HUES64 (cell line): ENCODE measurements around the gene XPR1.
"Not testable (repeated sequence)": the region's sequence is repeated elsewhere in the genome, so short reads cannot be mapped to it uniquely, and the experiment has no call there.

Experiments used
- H3K27ac ChIP-seq: 2 replicates; pipeline ENCODE4 v1.7.0; 2013; ENCODE audit warnings: low read depth, low read length, inconsistent platforms
- H3K27me3 ChIP-seq: 2 replicates; pipeline ENCODE4 v1.6.1; 2013; ENCODE audit warnings: mild to moderate bottlenecking, low read length; ENCODE audit not compliant: insufficient read depth
- H3K36me3 ChIP-seq: 2 replicates; pipeline ENCODE4 v1.6.1; 2013; ENCODE audit warnings: mild to moderate bottlenecking, low read length; ENCODE audit not compliant: insufficient read depth
- H3K4me1 ChIP-seq: 2 replicates; pipeline ENCODE4 v1.6.1; 2013; ENCODE audit warnings: mild to moderate bottlenecking, low read length, moderate library complexity; ENCODE audit not compliant: insufficient read depth
- H3K4me3 ChIP-seq: 2 replicates; pipeline ENCODE4 v1.5.1; 2013; ENCODE audit warnings: mild to moderate bottlenecking, low read length, moderate library complexity
- H3K9ac ChIP-seq: 2 replicates; pipeline ENCODE4 v1.6.1; 2013; ENCODE audit warnings: mild to moderate bottlenecking, low read depth, low read length
- H3K9me3 ChIP-seq: 2 replicates; pipeline ENCODE4 v1.6.1; 2013; ENCODE audit warnings: low read depth, low read length; ENCODE audit not compliant: insufficient read depth
- WGBS: fragments of 150-250, 120-280 bp; methylation state at CpG from one replicate; pipeline ENCODE4 v1.1.7; 2013; ENCODE audit warnings: missing lambda C conversion rate; 5-methylcytosine and 5-hydroxymethylcytosine counted together

XPR1 gene

DNA sequence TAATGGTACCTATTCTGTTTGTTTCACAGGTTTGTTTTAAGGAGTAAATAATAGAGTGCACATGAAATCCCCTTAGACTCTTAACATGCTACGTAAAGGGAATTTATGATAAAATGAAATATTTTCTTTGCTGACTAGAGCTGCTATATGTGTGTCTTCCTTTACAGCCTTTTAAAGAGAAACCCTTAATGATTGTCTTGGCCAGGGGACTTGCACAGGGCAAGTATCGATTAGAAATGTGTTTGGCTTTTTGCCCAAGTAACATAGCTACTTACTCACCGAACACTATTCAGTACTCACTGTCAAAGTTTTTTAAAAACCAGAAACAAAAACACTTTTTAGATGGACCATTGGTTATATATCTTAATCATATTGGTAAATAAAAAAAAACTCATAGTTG, 209.6 kb downstream of the XPR1 start:
- Histone ChIP-seq H3K4me1 (peaks cover 35% of the 10 kb centered on the region), H3K27me3 (no peaks in the 10 kb centered on the region), H3K27ac (no peak overlapping the region), H3K9ac (no peak overlapping the region), H3K36me3 (no peaks in the 10 kb centered on the region), H3K4me3 (no peak overlapping the region), H3K9me3 (no peaks in the 10 kb centered on the region)
- WGBS: 97% methylated on average over 3 of the region's 3 CpGs

DNA sequence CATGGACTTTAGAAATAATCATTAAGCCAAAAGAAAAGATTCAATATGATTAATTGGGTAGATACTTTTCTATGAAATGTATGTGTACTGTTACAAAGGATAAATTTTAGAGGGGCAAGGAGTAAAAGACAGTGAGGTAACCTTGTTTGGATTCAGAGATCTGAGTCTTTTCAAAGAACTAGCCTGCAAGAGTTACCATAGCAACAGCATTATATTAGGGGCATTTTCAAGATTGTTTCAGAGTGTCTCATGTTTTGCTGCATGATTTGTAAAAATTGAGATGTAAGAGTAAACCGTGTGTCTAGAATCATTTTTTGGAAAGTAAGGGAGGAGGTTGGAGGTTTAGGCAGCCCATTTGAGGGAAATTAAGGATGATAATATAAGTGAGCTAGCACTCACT, 210.2 kb downstream of the XPR1 start:
- no peak overlapping the region for H3K27ac ChIP-seq
- no peak overlapping the region for H3K9ac ChIP-seq

DNA sequence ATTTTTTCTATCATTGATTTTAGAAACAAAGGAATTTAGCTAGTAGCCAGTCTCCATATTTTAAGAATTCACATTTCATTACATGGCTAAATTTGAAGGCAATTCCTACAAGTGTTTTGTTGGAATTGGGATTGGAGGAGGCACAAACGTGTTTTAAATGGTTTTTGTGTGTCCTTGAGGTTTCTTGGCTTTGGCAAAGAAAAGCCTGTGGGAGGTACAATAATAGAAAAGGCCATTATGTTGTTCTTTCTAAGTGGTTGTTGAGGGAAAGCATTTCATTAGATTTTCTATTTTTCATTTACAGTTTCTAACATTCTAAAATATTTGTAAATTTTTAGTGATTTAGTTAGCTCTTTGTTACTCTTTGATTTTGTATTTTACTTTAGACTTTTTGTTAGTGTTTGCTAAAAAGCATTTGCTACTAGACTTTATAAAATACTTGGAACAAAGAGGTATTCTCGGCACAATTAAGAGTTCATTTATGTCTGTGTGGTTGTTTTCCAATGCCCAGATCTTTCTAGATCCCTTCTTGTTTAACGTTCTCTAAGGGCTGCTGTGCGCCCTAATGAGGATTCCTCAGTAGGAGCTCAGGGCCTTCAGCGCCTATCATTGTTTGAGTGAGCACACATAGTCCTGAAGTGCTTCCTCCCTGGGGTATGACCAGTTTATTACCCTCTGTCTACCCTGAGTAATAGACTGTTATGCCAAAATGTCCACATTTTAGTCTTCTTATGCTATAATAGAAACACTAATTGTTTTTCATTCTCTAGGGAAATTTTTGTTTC, 210.9 kb downstream of the XPR1 start:
- WGBS: 65% methylated on average over 5 of the region's 5 CpGs
- H3K27me3 ChIP-seq: no peaks in the 10 kb centered on the region
- H3K4me1 ChIP-seq: peaks cover 22% of the 10 kb centered on the region
- no peak overlapping the region for H3K9ac ChIP-seq
- no peaks in the 10 kb centered on the region for H3K9me3 ChIP-seq
- H3K4me3 ChIP-seq: no peak overlapping the region
- no peaks in the 10 kb centered on the region for H3K36me3 ChIP-seq
- H3K27ac ChIP-seq: no peak overlapping the region

More for the DNA sequence above, 210.2 kb downstream of the XPR1 start:
- Histone ChIP-seq H3K4me1 (peaks cover 29% of the 10 kb centered on the region), H3K27me3 (no peaks in the 10 kb centered on the region), H3K9me3 (no peaks in the 10 kb centered on the region), H3K36me3 (no peaks in the 10 kb centered on the region), H3K4me3 (no peak overlapping the region)
- WGBS: 69% methylated on average over 1 of the region's 1 CpG

DNA sequence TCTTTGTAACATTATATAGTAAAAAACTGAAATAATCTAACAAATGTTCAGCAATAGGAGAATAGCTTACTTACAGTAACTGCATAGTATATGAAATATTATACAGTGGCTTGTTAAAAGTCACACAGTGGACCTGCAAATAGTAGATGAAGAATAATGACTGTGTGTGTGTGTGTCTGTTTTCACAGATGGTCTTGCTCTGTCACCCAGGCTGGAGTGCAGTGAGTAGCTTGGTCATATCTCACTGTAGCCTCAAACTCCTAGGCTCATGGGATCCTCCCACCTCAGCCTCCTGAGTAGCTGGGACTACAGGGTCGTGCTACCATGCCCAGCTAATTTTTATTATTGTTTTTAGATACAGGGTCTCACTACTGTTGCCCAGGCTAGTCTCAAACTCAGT, 213.5 kb downstream of the XPR1 start:
- Histone ChIP-seq H3K27me3 (no peaks in the 10 kb centered on the region), H3K27ac (no peak overlapping the region), H3K4me3 (no peak overlapping the region), H3K9ac (no peak overlapping the region), H3K36me3 (no peaks in the 10 kb centered on the region), H3K9me3 (no peaks in the 10 kb centered on the region), H3K4me1 (peaks cover 17% of the 10 kb centered on the region)
- 89% methylated on average over 1 of the region's 1 CpG for WGBS

DNA sequence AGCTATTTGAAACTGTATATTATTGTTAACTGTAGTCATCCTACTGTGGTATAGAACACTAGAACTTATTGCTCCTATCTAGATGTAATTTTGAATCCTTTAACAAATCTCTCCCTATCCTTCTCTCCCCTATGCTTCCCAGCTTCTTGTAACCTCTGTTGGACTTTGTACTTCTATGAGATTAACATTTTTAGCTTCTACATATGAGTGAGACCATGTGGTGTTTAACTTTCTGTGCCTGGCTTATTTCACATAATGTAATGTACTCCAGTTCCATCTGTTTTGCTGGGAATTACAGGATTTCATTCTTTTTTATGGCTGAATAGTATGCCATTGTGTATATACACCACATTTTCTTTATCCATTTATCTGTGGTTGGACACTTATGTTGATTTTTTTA, 216.4 kb downstream of the XPR1 start:
- H3K4me1 ChIP-seq: no peaks in the 10 kb centered on the region; the same call in 1 of the 2 replicates
- H3K36me3 ChIP-seq: no peaks in the 10 kb centered on the region
- no peak overlapping the region for H3K4me3 ChIP-seq
- no peak overlapping the region for H3K27ac ChIP-seq
- no peak overlapping the region for H3K9ac ChIP-seq
- no peaks in the 10 kb centered on the region for H3K9me3 ChIP-seq
- no peaks in the 10 kb centered on the region for H3K27me3 ChIP-seq

DNA sequence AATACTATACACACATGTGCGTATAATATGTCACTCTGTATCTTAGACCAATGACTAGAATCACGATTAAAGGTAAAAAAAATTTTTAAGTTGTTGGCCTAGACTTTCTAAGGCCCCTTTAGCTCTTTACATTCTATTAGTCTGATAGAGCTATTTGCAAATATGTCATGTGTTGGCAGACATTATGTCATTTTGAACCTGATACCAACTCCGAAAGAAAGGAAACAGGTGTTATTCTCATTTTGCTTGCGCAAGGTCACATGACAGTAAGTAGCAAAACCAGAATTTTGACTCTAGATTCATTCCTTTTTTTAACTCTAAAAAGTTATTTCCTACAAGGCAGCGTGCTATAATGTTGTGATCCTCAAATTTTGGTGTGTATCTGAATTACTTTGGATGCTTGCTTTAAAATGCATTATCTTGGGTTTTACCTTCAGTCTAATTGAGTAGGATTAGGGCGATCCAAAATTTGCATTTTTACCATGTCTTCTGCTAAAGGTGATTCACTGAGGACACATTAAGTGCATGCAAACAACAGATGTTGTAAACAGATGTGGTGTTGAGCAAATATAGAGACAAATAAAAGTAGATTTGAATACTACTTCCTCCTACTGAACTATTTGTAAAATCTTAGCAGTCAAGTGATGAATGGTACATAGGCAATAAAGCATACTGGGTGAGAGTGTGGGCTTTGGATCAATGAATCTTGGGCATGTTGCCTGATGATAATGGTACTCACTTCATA, 217.4 kb downstream of the XPR1 start:
- H3K9ac ChIP-seq: no peak overlapping the region
- no peak overlapping the region for H3K27ac ChIP-seq
- no peaks in the 10 kb centered on the region for H3K27me3 ChIP-seq
- WGBS: 95% methylated on average over 6 of the region's 6 CpGs
- peaks cover 7% of the 10 kb centered on the region for H3K4me1 ChIP-seq
- no peaks in the 10 kb centered on the region for H3K36me3 ChIP-seq
- H3K4me3 ChIP-seq: no peak overlapping the region
- H3K9me3 ChIP-seq: no peaks in the 10 kb centered on the region

DNA sequence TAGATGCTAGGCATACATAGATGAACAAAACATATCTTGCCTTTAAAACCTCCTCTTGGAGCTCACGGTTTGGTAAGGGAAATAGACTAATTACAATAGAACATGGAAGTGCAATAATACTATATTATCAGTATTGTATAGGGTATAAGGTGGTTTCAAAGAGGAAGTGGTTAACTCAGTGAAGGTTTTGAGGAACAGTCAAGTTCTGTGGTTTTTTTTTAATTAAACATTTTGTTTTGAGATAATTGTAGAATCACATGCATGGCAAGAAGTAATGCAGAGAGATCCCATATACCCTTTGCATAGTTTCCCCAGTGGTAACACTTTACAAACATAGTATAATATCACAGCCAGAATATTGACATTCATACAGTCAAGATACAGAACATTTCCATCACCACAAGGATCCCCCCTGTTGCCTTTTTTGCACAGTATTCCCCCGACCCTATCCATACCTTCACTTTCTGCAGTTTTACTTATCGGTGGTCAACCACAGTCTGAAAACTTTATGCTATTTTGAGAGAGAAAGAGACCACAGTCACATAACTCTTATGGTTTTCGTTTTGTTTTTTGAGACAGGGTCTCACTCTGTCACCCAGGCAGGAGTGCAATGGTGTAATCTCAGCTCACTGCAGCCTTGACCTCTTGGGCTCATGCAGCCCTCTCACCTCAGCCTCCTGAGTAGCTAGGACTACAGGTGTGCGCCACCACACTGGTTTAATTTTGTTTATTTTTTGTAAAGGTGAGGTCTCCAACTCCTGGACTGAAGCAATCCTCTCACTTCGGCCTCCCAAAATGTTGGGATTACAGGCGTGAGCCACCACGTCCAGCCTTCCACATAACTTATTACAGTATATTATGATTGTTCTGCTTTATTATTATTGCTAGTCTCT, 220.4 kb downstream of the XPR1 start:
- Histone ChIP-seq H3K9ac (no peak overlapping the region), H3K36me3 (no peaks in the 10 kb centered on the region), H3K4me3 (no peak overlapping the region), H3K9me3 (no peaks in the 10 kb centered on the region), H3K4me1 (peaks cover 24% of the 10 kb centered on the region), H3K27me3 (no peaks in the 10 kb centered on the region), H3K27ac (no peak overlapping the region)
- 96% methylated on average over 6 of the region's 8 CpGs for WGBS

DNA sequence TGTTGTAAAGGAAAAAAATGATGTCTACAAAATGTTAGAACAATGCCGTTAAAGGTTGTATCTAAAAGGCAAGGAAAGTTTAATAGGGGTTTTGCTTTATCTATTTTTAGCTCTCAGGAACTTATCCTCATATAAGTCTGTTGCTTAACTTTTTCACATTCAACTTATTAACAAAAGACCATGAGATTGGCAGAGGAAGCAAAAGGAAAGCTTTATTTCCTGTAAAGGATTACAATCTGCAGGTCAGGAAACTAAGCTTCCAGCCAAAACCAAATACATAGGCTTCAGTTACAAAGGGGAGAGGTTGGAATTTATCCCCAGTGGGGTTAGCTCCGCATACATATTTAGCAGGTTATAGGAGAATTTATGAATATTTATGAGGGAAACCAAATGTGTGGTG, 222.2 kb downstream of the XPR1 start:
- H3K27me3 ChIP-seq: no peaks in the 10 kb centered on the region
- H3K9me3 ChIP-seq: no peaks in the 10 kb centered on the region
- peaks cover 24% of the 10 kb centered on the region for H3K4me1 ChIP-seq
- no peak overlapping the region for H3K9ac ChIP-seq
- WGBS: 87% methylated on average over 2 of the region's 2 CpGs
- H3K36me3 ChIP-seq: no peaks in the 10 kb centered on the region
- no peak overlapping the region for H3K27ac ChIP-seq
- no peak overlapping the region for H3K4me3 ChIP-seq

DNA sequence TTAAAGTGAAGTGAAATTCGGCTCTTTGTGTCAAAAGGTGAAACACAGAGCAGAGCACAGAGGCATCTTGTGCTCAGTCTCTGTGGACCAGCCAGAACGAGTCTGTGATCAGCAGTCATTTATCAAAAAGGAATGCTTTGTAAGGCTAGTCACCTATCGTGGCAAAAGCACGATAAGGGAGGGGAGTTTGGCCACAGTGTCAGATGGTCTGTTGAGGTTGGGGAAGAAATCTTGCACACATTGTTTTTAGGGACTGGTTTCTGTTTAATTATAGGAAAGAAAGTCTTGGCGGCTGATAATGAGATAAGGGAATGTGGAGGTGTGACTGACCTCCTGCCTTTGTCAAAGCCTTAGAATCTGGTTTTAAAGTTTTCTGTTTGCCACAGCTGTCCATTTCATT, 222.6 kb downstream of the XPR1 start:
- Histone ChIP-seq H3K27me3 (no peaks in the 10 kb centered on the region), H3K27ac (no peak overlapping the region; the same call in 1 of the 2 replicates), H3K9ac (no peak overlapping the region), H3K4me3 (no peak overlapping the region), H3K4me1 (peaks cover 24% of the 10 kb centered on the region), H3K9me3 (no peaks in the 10 kb centered on the region), H3K36me3 (no peaks in the 10 kb centered on the region)
- WGBS: 79% methylated on average over 5 of the region's 5 CpGs

DNA sequence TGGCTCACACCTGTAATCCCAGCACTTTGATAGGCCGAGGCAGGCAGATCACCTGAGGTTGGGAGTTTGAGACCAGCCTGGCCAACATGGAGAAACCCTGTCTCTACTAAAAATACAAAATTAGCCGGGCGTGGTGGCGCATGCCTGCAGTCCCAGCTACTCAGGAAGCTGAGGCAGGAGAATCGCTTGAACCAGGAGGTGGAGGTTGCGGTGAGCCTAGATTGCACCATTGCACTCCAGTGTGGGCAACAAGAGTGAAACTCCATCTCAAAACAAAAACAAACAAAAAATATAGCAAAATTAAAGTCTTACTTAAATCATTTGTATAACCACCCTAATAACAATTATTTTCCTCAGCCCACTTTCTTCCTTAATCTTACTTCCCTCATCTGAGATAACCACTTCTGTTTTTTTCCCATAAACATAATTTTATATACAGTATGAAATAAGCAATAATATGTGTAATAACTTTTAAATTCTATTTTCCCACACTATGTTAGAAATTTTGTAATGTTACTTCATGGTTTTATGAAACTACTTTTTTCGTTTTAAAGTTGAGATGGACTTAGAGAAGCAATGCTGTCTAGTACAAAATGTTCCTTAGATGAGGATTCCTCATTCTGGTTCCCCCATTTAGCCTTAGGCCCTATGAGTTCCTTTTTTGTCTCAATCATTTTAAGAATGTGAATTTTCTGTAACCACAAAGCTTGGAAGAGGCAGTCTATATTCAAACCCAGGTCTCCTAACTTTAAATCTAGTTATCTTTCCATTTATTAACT, 226.3 kb downstream of the XPR1 start:
- not testable (repeated sequence) for H3K27me3 ChIP-seq, H3K4me3 ChIP-seq, H3K27ac ChIP-seq, H3K9me3 ChIP-seq, H3K36me3 ChIP-seq, H3K9ac ChIP-seq
- H3K4me1 ChIP-seq: peaks cover 24% of the 10 kb centered on the region
- WGBS: 89% methylated on average over 7 of the region's 7 CpGs
